Ramos (cell line): Measurements from ENCODE around the gene SH3BGRL3.
"Not testable (repeated sequence)": the region's sequence is repeated elsewhere in the genome, so short reads cannot be mapped to it uniquely, and the experiment has no call there.

Experiments
- in situ Hi-C: fragments of 300-500 bp; cut with MboI; formaldehyde crosslinking; loops from one replicate; pipeline ENCODE4 v1.14.3; 2022; ENCODE audit warnings: low sequenced_read_pairs; ENCODE audit not compliant: unreplicated experiment

The SH3BGRL3 gene

DNA sequence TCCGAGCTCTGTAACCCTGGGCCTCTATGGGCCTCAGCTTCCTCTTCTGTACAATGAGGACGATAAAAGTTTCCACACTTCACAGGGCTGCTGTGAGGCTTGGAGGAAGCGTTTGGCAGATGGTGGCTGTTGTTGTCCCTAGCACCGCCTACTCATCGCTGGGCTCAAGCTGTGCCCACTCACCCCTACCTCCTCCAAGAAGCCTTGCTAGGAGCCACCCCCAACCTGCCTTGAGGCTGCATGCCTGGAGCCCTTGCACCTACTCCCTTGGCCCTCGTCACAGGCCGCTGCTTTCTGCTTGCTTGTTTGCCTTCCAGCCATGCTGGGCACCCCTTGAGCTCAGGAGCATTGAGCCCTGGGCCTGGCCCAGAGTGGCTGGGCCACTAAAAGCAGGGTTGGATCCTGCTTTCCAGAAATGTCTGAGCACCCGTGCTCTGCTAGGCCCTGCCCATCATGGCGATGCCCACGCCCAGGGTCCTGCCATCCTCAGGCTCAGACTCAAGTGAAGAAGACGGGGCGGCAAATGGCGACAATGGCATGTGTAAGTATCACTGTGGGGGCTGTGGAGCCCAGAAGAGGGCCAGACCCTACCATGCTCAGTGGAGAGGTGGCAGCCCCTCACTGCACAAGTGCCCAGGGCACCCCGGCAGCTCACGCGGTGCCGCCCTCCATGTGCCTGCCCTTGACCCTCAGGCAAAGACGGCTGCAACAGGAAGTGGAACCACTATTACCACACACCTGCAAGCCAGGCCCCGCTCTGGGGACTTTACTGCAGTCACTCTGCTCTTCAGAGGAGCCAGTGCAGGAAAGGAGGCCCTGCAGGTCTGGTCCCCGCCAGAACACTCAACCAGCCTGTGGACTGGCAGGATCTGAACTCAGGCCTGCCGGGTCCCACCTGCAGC, 9.5 kb downstream of the SH3BGRL3 start:
- in situ Hi-C loops, result loop anchor here (5.0 kb wide), 1 partner anchor 33 kb away; no protein-coding TSS in a partner anchor

DNA sequence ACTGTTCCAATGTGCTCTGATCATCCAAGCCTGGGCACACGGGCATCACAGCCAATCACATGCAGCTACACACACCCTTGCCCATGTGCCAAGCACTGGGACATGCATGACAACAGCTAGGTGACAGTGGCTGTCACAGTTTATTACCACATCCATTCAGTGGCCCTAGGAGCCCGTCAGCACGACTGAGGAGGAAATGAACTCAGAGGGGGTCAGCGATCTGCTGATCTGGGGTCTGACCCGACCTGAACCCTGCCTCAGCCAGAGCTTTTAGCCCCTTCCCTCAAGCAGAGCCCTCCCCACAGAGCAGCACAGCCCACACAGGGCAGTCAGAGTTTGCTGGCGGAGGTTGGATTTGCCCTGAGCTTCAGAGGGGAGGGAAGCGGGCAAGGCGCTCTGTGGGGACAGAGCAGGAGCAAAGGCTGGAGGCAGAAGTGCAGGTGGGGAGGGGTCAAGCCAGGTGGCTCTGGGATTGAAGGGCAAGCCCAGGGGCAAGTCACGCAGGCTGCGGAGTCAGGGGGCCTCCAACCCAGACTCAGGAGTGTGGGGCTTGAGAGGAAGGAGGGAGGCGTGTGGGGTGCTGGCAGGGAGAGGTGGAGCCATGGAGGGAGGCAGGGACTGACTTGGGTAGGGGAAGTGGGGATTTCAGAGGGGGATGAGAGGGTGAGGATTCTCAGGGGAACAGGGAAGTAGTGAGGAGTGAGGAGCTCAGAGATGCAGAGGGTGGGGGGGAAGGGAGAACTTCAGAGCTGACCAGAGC, 10.4 kb downstream of the SH3BGRL3 start:
- in situ Hi-C loops, result no loop called here

DNA sequence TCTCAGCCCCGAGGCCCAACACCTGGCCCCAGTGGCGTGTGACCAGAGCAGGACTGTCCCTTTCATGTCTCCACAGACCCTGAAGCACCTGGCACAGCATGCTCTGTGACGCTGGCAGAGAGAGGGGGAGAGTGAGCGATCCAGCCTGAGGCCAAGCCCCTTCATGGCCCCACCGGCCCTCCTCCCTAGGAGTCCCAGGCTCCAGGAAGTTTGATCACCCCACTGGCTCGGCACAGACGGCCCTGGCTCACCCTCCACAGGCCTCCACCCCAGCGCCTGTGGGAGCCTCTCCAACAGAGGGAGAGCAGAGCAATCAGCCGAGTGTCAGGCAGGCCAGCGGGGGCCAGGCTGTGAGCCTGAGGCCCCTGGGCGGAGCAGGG, 11.0 kb downstream of the SH3BGRL3 start:
- in situ Hi-C loops, result no loop called here

DNA sequence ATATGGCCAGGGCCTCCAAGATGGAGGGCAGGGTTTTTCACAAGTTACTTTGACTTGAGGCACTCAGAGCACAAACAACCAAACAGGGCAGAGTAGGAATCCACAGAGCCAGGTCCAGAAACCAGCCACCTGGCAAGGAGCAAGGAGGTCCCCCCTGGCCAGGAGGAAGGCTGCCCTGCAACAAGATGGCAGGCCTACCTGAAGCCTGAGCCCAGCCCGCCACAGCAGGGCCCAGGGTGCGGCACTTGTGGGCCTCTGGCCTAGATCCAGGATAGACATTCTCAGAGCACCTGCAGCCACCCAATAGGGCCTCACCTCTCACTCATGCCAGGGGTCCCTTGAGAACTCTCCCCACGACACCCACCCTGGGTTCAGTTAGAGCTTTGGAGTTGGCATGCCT, 11.5 kb downstream of the SH3BGRL3 start:
- in situ Hi-C loops, result no loop called here

DNA sequence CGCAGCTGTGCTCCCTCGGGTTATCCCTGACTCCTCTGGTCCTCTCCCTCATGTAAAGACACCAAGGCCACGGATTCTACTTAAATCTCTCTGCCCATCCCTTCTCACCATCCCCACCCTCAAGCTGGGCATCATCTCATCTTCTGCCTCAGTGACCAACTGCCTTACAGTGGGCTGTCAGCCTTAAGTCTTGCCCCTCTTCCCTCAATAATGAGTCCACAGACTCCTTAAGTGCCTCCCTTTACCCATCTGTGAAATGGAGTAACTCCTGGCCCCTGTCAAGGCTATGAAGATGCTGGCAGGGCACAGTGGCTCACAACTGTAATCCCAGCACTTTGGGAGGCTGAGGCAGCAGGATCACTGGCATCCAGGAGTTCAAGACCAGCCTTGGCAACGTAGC, 12.1 kb downstream of the SH3BGRL3 start:
- in situ Hi-C loops, result no loop called here

DNA sequence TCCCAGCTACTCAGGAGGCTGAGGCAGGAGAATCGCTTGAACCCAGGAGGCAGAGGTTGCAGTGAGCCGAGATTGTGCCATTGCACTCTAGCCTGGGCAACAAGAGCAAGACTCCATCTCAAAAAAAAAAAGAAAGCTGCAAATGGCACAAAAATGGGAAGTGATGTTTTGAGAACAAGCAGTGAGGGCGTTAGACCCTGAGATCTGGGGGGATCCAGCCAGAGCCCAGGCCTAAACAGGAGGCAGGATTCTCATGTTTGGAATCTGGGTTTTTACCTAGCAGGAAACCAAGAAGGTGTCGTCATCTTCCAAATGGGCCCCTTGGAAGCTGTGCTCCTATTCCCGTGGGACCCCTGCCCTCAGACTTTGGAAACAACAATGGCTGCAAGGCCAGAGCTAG, 12.8 kb downstream of the SH3BGRL3 start:
- in situ Hi-C loops, result not testable (repeated sequence)

DNA sequence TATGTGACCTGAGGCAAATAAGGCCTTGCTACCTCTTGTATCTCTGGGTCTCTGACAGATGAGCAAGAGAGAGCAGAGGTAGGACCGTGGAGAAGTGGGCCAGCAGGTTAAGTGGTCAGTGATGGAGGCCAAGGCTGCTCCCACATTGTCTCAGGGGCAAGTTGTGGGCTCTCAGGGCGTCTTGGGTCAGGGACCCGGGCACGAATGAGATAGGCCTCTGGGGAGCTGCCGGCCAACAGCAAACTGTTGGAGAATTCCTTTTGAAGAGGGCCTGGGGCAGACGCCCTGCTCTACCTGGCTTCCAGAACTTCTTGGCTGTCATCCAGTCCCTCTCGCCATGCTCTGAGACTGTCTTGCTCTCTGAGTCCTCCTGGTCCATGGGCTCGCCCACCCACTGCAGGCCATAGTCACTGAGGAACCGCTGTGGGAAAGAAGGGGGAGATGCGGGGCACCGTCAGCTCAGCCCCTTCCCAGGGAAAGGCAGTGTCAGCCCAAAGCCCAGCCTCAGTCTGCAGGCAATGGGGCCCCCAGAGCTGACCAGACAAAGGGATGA, 14.1 kb downstream of the SH3BGRL3 start:
- in situ Hi-C loops, result no loop called here

DNA sequence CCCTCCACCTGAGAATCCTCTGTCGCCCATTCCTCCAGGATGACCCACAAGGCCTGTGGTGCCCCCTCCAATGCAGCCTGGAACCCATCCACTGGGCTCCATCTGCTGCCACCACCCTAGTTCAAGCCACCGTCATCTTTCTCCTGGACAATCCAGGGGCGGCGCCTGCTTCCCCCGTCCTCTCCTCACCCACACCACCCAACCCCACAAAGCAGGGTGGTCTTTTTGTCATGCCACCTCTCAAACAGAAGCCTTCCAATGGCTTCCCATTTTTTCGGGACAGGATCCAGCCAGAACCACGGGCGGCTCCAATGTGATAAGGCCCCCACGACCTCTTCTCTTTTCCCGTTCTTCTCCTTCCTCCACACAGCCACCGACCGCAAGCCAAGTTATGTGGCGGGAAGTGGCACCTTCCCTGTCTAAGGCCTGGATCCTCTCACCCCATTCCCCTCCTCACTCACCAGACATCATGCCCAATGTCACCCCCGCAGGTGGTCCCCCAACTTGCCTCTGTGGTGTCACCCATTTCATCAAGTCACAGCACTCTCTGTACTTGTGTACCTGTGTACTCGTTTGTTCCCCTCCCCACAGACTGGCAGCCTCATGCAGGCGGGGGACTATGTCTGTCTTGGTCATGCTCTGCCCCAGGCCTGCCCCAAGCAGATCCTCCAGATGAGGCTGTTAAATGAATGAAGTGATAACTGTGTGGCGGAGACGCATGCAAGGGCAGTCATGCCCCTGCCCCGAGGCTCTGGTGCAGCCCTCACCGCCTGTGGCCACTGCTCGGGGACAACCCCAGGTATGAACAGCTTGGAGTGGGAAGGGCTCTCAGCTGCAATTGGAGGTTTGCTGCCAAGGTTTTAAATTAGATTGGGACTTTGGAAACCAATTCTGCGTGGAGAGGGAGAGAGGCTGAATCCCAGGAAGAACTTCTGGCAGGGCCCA, 15.6 kb downstream of the SH3BGRL3 start:
- in situ Hi-C loops, result no loop called here

DNA sequence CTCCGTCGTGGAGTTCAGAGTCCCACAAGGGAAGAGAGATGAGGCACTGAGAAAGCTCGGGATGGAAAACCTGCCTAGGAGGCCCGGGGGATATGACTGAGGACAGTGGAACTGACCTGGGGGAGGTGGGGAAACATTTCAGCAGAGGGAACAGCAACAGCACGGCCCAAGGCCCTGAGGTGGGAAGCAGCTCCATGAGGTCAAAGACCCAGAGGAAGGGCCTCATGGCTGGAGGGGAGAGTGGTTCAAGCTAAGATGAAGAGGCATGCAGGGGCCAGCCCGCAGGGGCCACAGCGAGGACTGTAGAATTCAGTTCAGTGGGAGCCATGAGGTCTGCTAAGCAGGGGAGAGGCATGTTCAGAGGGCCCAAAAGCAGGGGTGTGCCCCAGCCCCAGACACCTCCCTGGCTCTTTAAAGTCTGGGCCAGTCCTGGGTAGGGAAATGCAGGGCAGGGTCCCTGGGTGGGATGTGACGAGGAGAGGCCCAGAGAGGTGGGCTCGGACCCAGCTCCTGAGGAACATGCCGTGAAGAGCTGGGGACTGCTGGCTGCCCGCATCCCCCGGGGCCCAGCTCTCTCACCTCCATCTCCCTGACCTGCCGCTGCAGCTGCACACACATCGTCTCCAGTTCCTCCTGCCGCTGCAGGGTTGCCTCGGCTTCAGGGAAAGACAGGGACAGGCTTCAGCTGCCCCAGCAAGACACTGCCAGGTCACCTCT, 16.6 kb downstream of the SH3BGRL3 start:
- in situ Hi-C loops, result no loop called here

DNA sequence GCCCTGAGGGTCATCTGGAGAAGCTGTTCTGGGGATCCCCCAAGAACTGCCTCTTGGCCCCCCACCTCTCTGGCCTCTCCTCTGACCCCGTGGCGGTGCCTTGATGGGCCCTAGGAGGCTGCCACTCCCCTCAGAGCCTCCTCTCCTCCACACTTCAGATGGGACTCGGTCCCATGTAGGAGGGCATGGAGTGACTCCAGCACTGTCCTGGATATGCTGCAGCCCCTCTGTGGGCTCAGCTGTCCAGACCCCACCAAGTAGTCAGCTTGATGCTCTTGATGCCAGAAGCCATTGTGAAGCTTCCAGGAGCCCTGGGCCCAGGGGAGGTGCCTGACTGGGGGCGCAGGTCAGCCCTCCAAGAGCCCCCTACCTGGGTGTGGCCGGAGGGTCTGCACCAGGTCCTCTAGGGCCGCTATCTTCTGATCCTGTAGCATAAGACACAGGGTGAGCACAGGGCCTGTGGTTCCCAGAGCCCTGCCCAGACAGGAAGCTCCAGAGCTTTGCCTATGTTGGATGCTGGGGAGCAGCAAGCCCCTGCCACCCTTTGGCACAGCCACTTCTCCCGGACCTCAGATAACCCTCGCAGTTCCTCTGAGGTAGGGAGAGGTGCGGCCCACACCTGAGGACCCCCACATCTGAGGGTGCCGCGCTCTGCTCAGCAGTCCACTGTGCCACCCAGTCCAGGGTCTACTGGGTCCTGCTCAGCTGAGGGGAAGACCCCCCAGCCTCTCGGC, 17.3 kb downstream of the SH3BGRL3 start:
- in situ Hi-C loops, result no loop called here

DNA sequence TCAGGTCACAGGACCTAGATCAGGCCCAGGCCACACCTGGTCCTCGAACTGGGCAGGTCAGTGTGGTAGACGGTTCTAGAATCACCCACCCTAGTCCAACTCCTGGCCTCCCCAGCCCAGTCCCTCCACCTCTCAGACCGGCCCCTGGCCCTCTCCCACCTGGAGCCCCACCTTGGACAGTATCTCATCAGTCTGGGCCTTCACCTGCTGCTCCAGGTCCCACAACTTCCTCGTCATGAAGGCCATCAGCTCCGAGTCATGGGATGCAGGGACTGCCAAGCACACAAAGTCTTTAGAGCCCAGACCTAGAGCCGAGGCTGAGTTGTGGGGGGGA, 17.9 kb downstream of the SH3BGRL3 start:
- in situ Hi-C loops, result no loop called here

DNA sequence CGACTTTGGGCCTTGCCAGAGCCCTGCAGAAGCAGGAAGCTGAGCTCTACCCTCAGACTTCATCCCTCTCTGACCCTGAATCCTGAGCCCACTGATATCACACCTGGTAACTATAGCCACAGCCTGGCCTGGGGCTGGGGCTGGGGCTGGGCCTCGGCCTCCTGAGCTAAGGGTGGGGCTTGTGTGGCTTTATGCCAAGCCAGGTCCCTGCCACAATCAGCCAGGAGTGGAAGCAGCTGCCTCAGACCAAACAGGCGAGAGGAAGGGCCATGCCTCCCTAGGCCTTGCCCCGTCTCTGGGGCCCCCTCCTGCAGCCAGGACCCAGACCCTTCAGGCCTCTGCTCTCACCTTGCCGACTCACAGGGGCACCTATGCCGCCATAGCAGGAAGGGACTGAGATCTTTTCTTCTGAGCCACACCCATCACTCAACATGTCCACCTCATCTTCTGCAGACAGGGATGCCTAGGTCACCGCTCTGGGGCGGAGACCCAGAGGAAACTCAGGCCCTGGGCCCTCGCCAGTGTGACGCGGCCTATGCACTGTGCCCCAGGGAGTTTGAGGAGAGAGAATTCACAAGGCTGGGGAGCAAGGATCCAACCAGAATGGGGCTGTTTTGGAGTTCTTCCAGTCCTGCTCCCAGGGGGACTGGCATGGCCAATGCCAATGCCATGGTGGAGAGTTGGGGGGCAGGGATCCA, 20.8 kb downstream of the SH3BGRL3 start:
- in situ Hi-C loops, result no loop called here

DNA sequence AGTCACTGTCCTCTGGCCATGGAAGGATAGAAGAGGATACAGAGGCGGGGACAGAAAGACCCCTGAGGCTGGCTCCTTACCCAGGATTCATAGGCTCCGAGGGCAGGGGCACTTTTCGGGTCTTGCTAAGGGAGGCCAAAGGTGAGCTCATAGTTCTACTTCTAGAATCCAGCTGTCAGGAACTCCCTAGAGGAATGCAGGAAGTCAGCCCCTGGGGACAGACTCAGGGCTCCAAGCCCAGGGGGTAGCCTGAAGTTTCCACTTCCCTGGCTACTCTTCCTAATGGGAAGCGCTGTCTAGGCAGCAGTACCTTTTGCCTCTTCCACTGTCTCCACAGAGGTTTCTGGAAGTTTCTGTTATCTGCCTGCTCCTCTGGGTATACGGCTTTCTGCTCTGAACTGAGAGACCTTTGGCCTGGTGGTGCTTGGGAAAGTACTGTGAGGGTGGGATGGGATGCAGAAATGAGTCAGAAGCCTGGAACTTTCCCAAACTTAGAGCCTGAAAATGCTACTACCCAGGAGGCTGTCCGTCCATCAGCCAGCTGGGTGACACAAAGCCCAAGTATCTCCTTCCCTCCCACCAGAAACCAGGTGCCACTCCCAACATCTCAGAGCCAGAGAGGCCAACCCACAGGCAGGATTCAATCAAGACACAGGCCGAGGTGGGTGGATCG, 23.0 kb downstream of the SH3BGRL3 start:
- in situ Hi-C loops, result no loop called here

DNA sequence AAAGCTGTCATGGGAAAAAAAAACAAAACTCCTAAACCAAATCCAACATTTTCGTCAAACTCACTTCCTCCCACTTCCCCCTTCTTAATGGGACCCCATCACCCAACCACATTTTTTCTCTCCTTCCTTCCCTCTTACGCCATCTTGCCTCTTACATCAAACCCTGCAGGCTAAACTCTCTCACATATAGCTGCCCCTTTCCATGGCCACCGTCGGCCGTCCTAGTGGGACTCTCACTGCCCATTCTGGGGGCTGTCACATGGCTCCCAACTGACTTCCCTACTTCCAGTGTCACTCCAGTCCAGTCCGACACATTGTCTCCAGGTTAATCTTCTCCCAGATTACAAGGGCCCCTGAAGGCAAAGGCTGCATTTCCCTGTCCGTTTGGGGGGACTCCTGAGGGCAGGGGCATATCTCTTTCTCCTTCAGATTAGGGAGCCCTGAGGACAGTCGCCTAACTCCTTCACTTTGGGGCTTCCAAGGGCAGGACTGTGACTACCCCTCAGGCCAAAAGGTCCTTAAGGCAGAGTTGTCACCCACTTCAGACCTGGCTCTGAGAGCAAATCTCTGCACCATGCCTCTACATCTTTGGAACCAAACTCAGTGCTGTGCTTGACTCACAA, 25.9 kb downstream of the SH3BGRL3 start:
- in situ Hi-C loops, result no loop called here

DNA sequence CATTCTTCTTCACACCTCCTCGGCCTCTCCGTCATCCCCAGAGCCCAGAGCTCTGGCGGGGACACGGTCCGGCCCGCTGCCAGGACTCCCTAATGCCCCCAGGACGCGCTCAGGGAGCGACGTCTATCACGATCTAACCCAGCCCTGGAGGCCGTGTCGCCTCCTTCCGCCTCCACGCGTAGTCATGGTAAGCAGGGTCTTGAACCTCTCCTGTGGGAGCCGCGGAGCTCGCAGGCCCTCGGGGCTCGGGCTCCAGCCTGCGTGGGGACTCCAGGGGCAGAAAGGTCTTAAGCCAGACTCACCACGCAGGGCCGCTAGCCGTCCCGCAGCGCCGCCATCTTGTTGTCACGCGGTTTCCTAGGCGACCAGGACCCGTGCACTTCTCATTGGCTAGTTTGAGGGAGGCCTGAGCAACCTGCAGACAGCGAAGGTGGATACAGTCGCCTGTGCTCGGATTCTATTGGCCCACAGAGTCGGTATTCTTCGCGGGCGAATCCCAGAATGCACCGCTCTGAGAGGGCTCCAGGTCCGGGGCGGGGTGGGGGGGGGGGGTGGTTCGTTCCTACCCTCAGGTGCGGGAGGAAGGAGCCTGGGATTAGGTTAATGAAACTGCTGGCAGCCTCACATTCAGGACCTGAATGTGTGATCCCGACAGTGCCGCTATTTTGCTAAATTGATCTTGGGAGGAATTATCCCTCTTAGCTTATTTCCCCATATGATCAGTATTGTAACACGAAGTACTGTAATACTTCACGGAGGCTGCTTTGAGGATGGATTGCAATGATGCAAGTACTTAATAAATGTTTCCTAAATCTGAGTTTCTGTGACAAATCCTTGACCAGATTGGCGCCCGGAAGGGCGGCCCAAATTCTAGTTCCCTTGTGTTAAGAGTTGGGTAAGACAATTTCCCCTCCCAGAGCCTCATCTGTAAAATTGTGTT, 26.7 kb downstream of the SH3BGRL3 start, which contains the start of gene UBXN11:
UBXN11 (minus strand) TSS at position 347 of the 940 bp plus-strand sequence. CDS start 3,753 bp downstream, outside the sequence.
- in situ Hi-C loops, result no loop called here

DNA sequence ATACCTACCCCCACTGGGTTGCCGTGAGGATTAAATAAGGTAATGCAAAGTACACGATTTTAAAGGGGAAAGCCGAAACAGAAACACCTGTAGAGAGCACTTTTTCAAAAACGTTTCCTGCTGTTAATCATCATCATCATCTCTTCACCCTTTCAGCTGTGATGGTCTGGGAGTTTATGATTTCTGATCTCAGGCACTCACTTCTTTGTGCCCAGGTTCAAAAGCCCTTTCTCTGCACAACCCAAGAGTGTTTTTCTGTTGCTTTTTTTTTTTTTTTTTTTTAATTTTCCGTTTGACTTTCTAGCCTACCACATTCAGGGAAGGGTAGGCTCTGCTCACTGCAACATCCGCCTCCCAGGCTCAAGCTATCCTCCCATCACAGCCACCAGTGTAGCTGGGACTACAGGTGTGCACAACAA, 27.5 kb downstream of the SH3BGRL3 start:
- in situ Hi-C loops, result no loop called here
